WTC11 (cell line): ENCODE data around the gene PMS1. TPM values are rescaled to one million over a fixed set of nuclear protein-coding genes. Genes with fewer than 3 reads are reported as not detected.

Source experiments
- ATAC-seq: fragments of 200-7000 bp; cut with Tn5 transposase; 2 replicates; pipeline ENCODE4 v1.10.0; 2021; ENCODE audit warnings: mild to moderate bottlenecking, moderate library complexity
- CTCF ChIA-PET: fragments of 300-600 bp; sonication (Branson Sonifier 250); formaldehyde crosslinking; loops from one replicate; lab custom pipeline; 2021; ENCODE audit warnings: antibody characterized with exemption; lab: Charles Lee
- POLR2A ChIA-PET: fragments of 350-600 bp; sonication (Branson Sonifier 250); formaldehyde crosslinking; loops from one replicate; lab custom pipeline; 2021; ENCODE audit warnings: antibody characterized with exemption; lab: Charles Lee
- DNase-seq: peaks from one replicate; pipeline ENCODE4 v3.0.0; 2021; ENCODE audit warnings: low spot score
- H3K27ac Mint-ChIP-seq: 2 replicates; pipeline ENCODE4 v1.8.0; 2021; ENCODE audit warnings: mixed read lengths
- H3K27me3 Mint-ChIP-seq: 2 replicates; pipeline ENCODE4 v1.8.0; 2021; ENCODE audit warnings: low read depth, mild to moderate bottlenecking, moderate library complexity, mixed read lengths
- H3K36me3 Mint-ChIP-seq: 2 replicates; pipeline ENCODE4 v1.8.0; 2021; ENCODE audit warnings: mixed read lengths
- H3K4me1 Mint-ChIP-seq: 2 replicates; pipeline ENCODE4 v1.8.0; 2022; ENCODE audit warnings: mixed read lengths
- H3K4me3 Mint-ChIP-seq: 2 replicates; pipeline ENCODE4 v1.8.0; 2021; ENCODE audit warnings: mild to moderate bottlenecking, moderate library complexity, mixed read lengths
- H3K9me3 Mint-ChIP-seq: 2 replicates; pipeline ENCODE4 v1.8.0; 2021; ENCODE audit warnings: mixed read lengths
- CREB1 ChIP-seq: sonication (generic); formaldehyde crosslinking; IDR thresholded peaks from 2 replicates; pipeline ENCODE4 v1.8.0; 2023; ENCODE audit warnings: mild to moderate bottlenecking, missing genetic modification reagents
- ESRRA ChIP-seq: sonication (generic); formaldehyde crosslinking; IDR thresholded peaks from 2 replicates; pipeline ENCODE4 v1.8.1; 2022; ENCODE audit warnings: mild to moderate bottlenecking, missing genetic modification reagents, borderline replicate concordance
- FOXP1 ChIP-seq: sonication (generic); formaldehyde crosslinking; IDR thresholded peaks from 2 replicates; pipeline ENCODE4 v1.8.0; 2022; ENCODE audit warnings: missing genetic modification reagents, mild to moderate bottlenecking, moderate library complexity, borderline replicate concordance
- GABPB1 ChIP-seq: sonication (generic); formaldehyde crosslinking; IDR thresholded peaks from 2 replicates; pipeline ENCODE4 v1.8.1; 2023; ENCODE audit warnings: mild to moderate bottlenecking, missing genetic modification reagents
- JAZF1 ChIP-seq: fragments of 250-450 bp; sonication (Bioruptor Pico); IDR thresholded peaks from 2 replicates; pipeline ENCODE4 v1.9.0; 2021; ENCODE audit warnings: moderate library complexity, mild to moderate bottlenecking, inconsistent platforms
- MYBL2 ChIP-seq: sonication (generic); formaldehyde crosslinking; IDR thresholded peaks from 2 replicates; pipeline ENCODE4 v1.8.1; 2023; ENCODE audit warnings: mild to moderate bottlenecking, moderate library complexity, missing genetic modification reagents
- NFATC4 ChIP-seq: fragments of 250-450 bp; sonication (Bioruptor Pico); IDR thresholded peaks from 2 replicates; pipeline ENCODE4 v1.9.0; 2021; ENCODE audit warnings: mild to moderate bottlenecking
- NFYB ChIP-seq: sonication (generic); formaldehyde crosslinking; conservative IDR thresholded peaks from 2 replicates; pipeline ENCODE4 v1.8.0; 2022; ENCODE audit warnings: low read depth, missing genetic modification reagents
- SOX15 ChIP-seq: fragments of 250-450 bp; sonication (Bioruptor Pico); IDR thresholded peaks from 2 replicates; pipeline ENCODE4 v1.9.0; 2021; ENCODE audit warnings: mild to moderate bottlenecking
- TCF7 ChIP-seq: sonication (generic); formaldehyde crosslinking; IDR thresholded peaks from 2 replicates; pipeline ENCODE4 v1.8.0; 2022; ENCODE audit warnings: mild to moderate bottlenecking, low read depth, missing genetic modification reagents, moderate library complexity
- ZNF416 ChIP-seq: fragments of 250-450 bp; sonication (Bioruptor Pico); IDR thresholded peaks from 2 replicates; pipeline ENCODE4 v1.9.0; 2021; ENCODE audit warnings: mild to moderate bottlenecking, inconsistent platforms
- total RNA-seq: library from RNA; stranded (reverse); gene quantifications from 3 replicates; pipeline ENCODE4 v1.2.3, GENCODE V29; 2021
- TF ChIP-seq, protein P1 (sequence below): sonication (generic); formaldehyde crosslinking; IDR thresholded peaks from 2 replicates; pipeline ENCODE4 v1.8.1; 2023; ENCODE audit warnings: mild to moderate bottlenecking, missing genetic modification reagents, moderate library complexity
- TF ChIP-seq, protein P2 (sequence below): sonication (generic); formaldehyde crosslinking; IDR thresholded peaks from 2 replicates; pipeline ENCODE4 v1.8.0; 2022; ENCODE audit warnings: mild to moderate bottlenecking, missing genetic modification reagents
- TF ChIP-seq, protein P3 (sequence below): sonication (generic); formaldehyde crosslinking; conservative IDR thresholded peaks from 2 replicates; pipeline ENCODE4 v1.8.1; 2022; ENCODE audit warnings: mild to moderate bottlenecking, missing genetic modification reagents
- TF ChIP-seq, protein P4 (sequence below): sonication (generic); formaldehyde crosslinking; IDR thresholded peaks from 2 replicates; pipeline ENCODE4 v1.8.1; 2023; ENCODE audit warnings: mild to moderate bottlenecking, missing genetic modification reagents
- TF ChIP-seq, protein P5 (sequence below): sonication (generic); formaldehyde crosslinking; IDR thresholded peaks from 2 replicates; pipeline ENCODE4 v1.8.0; 2023; ENCODE audit warnings: missing genetic modification reagents, mild to moderate bottlenecking, borderline replicate concordance
- TF ChIP-seq, protein P6 (sequence below): fragments of 250-450 bp; sonication (Bioruptor Pico); IDR thresholded peaks from 2 replicates; pipeline ENCODE4 v1.9.0; 2021; ENCODE audit warnings: moderate library complexity, mild to moderate bottlenecking, inconsistent platforms, borderline replicate concordance
- TF ChIP-seq, protein P7 (sequence below): sonication (generic); formaldehyde crosslinking; IDR thresholded peaks from 2 replicates; pipeline ENCODE4 v1.8.1; 2023; ENCODE audit warnings: mild to moderate bottlenecking, missing genetic modification reagents

PMS1 gene
- total RNA-seq, 1 experiment from 2014 or later: 49.8 TPM

DNA sequence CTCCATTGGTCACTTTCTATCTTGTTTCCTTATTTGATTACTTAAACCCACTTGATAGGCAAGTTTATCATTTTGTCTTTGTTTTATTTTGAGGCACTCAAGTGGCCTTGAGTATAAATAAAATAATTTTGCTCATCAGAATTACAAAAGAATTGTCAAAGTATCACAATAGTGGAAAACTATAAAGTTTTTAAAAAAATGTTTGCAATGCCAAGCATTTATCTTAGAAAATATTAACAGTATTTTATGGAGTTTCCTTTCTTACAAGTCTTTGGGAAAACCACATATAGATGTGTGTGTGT lies 14.7 kb downstream of the PMS1 start:
- ATAC-seq (no peak), DNase-seq (no peak)
- H3K27ac Mint-ChIP-seq: no peak overlapping the region
- no peaks in the 10 kb centered on the region for H3K4me1 Mint-ChIP-seq
- peaks cover 34% of the 10 kb centered on the region for H3K36me3 Mint-ChIP-seq
- ChIA-PET CTCF (interaction anchor here (0.7 to 1.2 kb wide), 5 partner anchors 9 to 357 kb away, joined by 4 to 10 read pairs (median 5); partner anchors contain the start of gene OSGEPL1), POLR2A (interaction anchor here (0.6 kb wide), 1 partner anchor 1152 kb away, joined by 4 read pairs; no protein-coding TSS in a partner anchor)
- no peaks in the 10 kb centered on the region for H3K9me3 Mint-ChIP-seq
- H3K4me3 Mint-ChIP-seq: no peak overlapping the region
- TF ChIP-seq, protein P1, sequence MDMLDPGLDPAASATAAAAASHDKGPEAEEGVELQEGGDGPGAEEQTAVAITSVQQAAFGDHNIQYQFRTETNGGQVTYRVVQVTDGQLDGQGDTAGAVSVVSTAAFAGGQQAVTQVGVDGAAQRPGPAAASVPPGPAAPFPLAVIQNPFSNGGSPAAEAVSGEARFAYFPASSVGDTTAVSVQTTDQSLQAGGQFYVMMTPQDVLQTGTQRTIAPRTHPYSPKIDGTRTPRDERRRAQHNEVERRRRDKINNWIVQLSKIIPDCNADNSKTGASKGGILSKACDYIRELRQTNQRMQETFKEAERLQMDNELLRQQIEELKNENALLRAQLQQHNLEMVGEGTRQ: no peak
- TF ChIP-seq, protein P2, sequence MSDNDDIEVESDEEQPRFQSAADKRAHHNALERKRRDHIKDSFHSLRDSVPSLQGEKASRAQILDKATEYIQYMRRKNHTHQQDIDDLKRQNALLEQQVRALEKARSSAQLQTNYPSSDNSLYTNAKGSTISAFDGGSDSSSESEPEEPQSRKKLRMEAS (CRISPR knock-in tag): no peak
- TF ChIP-seq, protein P3, sequence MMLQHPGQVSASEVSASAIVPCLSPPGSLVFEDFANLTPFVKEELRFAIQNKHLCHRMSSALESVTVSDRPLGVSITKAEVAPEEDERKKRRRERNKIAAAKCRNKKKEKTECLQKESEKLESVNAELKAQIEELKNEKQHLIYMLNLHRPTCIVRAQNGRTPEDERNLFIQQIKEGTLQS (CRISPR knock-in tag): no peak
- TF ChIP-seq FOXP1 (CRISPR knock-in tag) (no peak), TCF7 (CRISPR knock-in tag) (no peak), ESRRA (CRISPR knock-in tag) (no peak), NFATC4 (no peak), JAZF1 (CRISPR knock-in tag) (no peak), CREB1 (CRISPR knock-in tag) (no peak), SOX15 (no peak)
- TF ChIP-seq, protein P4, sequence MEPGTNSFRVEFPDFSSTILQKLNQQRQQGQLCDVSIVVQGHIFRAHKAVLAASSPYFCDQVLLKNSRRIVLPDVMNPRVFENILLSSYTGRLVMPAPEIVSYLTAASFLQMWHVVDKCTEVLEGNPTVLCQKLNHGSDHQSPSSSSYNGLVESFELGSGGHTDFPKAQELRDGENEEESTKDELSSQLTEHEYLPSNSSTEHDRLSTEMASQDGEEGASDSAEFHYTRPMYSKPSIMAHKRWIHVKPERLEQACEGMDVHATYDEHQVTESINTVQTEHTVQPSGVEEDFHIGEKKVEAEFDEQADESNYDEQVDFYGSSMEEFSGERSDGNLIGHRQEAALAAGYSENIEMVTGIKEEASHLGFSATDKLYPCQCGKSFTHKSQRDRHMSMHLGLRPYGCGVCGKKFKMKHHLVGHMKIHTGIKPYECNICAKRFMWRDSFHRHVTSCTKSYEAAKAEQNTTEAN (CRISPR knock-in tag): no peak
- TF ChIP-seq, all 79 proteins: peak for 0
- H3K27me3 Mint-ChIP-seq: no peaks in the 10 kb centered on the region

GRCh38 chr2:189799531-189799930 lies 15.3 kb downstream of the PMS1 start:
- ATAC-seq: no peak
- POLR2A ChIA-PET: no interaction called here
- Mint-ChIP-seq H3K4me3 (no peak overlapping the region), H3K9me3 (no peaks in the 10 kb centered on the region), H3K27me3 (no peaks in the 10 kb centered on the region), H3K27ac (no peak overlapping the region), H3K36me3 (peaks cover 30% of the 10 kb centered on the region), H3K4me1 (no peaks in the 10 kb centered on the region)
- CTCF ChIA-PET: no interaction called here
- DNase-seq: no peak
- TF ChIP-seq NFYB (no peak), FOXP1 (CRISPR knock-in tag) (no peak)

- Mint-ChIP-seq H3K27me3 (no peaks in the 10 kb centered on the region), H3K9me3 (no peaks in the 10 kb centered on the region), H3K4me1 (no peaks in the 10 kb centered on the region), H3K36me3 (peaks cover 31% of the 10 kb centered on the region), H3K4me3 (no peak overlapping the region), H3K27ac (0 out of 2 replicates have a peak overlapping the region, but pooled peaks have one; percentile 37)
- no peak for TF ChIP-seq GABPB1 (CRISPR knock-in tag)
- TF ChIP-seq, protein P5, sequence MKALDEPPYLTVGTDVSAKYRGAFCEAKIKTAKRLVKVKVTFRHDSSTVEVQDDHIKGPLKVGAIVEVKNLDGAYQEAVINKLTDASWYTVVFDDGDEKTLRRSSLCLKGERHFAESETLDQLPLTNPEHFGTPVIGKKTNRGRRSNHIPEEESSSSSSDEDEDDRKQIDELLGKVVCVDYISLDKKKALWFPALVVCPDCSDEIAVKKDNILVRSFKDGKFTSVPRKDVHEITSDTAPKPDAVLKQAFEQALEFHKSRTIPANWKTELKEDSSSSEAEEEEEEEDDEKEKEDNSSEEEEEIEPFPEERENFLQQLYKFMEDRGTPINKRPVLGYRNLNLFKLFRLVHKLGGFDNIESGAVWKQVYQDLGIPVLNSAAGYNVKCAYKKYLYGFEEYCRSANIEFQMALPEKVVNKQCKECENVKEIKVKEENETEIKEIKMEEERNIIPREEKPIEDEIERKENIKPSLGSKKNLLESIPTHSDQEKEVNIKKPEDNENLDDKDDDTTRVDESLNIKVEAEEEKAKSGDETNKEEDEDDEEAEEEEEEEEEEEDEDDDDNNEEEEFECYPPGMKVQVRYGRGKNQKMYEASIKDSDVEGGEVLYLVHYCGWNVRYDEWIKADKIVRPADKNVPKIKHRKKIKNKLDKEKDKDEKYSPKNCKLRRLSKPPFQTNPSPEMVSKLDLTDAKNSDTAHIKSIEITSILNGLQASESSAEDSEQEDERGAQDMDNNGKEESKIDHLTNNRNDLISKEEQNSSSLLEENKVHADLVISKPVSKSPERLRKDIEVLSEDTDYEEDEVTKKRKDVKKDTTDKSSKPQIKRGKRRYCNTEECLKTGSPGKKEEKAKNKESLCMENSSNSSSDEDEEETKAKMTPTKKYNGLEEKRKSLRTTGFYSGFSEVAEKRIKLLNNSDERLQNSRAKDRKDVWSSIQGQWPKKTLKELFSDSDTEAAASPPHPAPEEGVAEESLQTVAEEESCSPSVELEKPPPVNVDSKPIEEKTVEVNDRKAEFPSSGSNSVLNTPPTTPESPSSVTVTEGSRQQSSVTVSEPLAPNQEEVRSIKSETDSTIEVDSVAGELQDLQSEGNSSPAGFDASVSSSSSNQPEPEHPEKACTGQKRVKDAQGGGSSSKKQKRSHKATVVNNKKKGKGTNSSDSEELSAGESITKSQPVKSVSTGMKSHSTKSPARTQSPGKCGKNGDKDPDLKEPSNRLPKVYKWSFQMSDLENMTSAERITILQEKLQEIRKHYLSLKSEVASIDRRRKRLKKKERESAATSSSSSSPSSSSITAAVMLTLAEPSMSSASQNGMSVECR (CRISPR knock-in tag): no peak
- no peak for TF ChIP-seq ZNF416 (CRISPR knock-in tag)
- no peak for TF ChIP-seq MYBL2 (CRISPR knock-in tag)
- TF ChIP-seq, protein P6, sequence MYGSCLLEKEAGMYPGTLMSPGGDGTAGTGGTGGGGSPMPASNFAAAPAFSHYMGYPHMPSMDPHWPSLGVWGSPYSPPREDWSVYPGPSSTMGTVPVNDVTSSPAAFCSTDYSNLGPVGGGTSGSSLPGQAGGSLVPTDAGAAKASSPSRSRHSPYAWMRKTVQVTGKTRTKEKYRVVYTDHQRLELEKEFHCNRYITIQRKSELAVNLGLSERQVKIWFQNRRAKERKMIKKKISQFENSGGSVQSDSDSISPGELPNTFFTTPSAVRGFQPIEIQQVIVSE (CRISPR knock-in tag): no peak
- TF ChIP-seq, protein P7, sequence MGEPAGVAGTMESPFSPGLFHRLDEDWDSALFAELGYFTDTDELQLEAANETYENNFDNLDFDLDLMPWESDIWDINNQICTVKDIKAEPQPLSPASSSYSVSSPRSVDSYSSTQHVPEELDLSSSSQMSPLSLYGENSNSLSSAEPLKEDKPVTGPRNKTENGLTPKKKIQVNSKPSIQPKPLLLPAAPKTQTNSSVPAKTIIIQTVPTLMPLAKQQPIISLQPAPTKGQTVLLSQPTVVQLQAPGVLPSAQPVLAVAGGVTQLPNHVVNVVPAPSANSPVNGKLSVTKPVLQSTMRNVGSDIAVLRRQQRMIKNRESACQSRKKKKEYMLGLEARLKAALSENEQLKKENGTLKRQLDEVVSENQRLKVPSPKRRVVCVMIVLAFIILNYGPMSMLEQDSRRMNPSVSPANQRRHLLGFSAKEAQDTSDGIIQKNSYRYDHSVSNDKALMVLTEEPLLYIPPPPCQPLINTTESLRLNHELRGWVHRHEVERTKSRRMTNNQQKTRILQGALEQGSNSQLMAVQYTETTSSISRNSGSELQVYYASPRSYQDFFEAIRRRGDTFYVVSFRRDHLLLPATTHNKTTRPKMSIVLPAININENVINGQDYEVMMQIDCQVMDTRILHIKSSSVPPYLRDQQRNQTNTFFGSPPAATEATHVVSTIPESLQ (CRISPR knock-in tag): no peak
- POLR2A ChIA-PET: interaction anchor here (1.2 kb wide), 1 partner anchor 18 kb away, joined by 3 read pairs; the partner anchor contains the start of genes ORMDL1 and PMS1
- no peak for DNase-seq
- CTCF ChIA-PET: no interaction called here
- ATAC-seq: no peak
These were observed 18.2 kb downstream of the PMS1 start for GRCh38 chr2:189802396-189802912.
